ENCODE results near the gene STARD13.

STARD13 gene

GRCh38 chr13:33099860-33100259 is 185.7 kb downstream of the STARD13 start:
- DNase-seq (ENCODE audit: low read depth in 2 of 3, low spot score in 1 of 3) = no peak

GRCh38 chr13:33096886-33097605 is 188.5 kb downstream of the STARD13 start:
- no peak for DNase-seq (ENCODE audit: low read depth in 2 of 3, low spot score in 1 of 3)

DNA sequence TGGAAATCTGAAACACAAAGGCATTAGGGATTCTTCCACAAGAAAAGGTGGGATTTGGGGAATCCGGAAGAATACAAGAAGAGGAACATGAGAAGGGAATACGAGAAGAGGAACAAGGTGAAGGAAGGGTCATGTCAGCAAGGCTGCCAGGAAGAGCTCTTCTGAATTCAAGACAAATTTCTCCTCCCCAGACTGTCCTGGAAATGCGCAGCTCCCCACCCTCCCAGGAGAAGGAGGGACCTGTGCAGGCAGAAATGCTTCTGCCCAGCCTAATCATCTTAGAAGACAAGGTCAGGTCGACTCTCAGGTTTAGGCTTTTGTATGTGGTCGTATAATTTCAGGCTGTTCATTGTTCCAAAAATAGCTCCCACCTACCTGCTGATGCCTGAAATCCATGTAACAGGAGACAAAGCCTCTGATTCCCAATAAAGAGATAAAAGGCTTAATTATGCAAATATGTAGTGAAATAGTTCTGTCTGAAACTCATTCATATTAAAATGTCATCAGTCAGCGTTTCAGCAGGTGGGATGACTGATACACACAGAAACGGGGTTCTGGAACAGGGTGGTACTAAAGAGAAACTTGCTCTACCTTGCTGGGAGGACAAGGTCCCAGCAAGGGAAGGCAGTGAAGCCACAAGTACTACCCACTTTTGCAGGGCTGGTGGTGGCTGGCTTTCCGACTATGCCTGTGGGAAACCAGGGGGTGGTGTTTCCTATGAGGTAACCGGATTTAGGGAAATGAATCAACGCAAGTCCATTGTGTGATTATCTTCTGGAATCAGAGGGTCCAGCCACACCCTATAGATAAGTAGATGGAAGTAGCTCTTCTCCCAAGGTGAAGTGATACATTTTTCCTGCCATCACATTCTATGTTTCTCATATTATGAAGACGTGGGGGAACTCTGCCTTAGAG is 193.2 kb downstream of the STARD13 start:
- no peak for DNase-seq (ENCODE audit: low read depth in 2 of 3, low spot score in 1 of 3)

DNA sequence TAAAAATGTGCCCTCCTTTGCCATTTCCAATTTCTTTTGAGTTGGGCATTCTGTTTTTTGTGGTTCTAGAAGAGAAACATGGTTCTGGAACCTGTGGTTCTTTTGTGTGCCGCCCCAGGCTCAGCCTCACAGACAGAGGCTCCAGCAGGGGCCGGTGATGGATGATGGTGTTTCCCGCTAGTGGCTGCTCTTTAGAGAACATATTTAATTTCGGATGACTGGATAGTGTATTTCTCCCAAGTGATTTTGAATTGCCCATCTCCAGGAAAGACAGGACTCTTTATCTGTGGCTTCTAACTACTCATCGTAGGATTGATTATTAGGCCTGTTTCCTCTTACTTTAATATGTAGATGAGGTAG is 194.2 kb downstream of the STARD13 start:
- DNase-seq (ENCODE audit: low read depth in 2 of 3, low spot score in 1 of 3) = no peak

- no peak for DNase-seq (ENCODE audit: low read depth in 2 of 3, low spot score in 1 of 3)
Observed at GRCh38 chr13:33090755-33091414, 194.7 kb downstream of the STARD13 start.

DNA sequence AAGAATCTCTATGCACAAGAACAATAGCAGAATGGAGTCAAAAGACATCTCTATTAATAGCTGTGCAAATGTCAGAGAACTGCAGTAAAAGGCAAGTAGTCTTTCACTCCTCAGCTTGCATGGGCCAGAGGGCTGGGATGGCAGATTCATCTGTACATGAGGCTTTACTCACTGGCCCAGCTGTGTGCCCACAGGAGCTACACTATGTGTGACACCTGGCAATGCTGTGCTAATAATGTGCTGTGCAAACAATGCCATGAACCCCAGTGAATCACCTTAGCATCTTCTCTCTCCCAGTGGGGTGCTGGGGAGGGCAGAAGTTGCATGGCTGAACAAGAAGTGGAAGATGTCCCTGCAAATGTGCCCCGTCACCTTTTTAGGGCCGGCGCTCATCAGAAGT is 196.2 kb downstream of the STARD13 start:
- no peak for DNase-seq (ENCODE audit: low read depth in 2 of 3, low spot score in 1 of 3)

- DNase-seq (ENCODE audit: low read depth in 2 of 3, low spot score in 1 of 3) = no peak
Observed at GRCh38 chr13:33087790-33088189, 197.8 kb downstream of the STARD13 start.

GRCh38 chr13:33087091-33087490 is 198.5 kb downstream of the STARD13 start:
- DNase-seq (ENCODE audit: low read depth in 2 of 3, low spot score in 1 of 3) = no peak

DNA sequence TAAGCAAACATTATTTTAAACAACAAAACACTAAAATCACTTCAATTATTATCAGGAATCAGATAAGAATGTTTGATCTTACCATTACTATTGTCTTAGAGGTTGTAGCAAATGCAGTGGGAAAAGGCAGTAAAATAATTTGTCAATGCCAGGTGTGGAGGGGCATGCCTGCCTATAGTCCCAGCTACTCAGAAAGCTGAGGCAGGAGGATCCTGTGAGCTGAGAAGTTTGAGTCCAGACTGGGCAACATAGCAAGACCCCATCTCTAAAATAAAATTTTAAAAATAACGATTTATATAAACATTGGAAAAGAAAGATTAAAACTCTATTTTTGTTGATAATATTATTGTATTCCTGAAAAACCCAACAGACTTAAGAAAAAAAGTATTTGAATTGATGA is 202.5 kb downstream of the STARD13 start:
- DNase-seq (ENCODE audit: low read depth in 2 of 3, low spot score in 1 of 3) = no peak

- no peak for DNase-seq (ENCODE audit: low read depth in 2 of 3, low spot score in 1 of 3)
Observed at GRCh38 chr13:33081666-33082065, 203.9 kb downstream of the STARD13 start.

DNA sequence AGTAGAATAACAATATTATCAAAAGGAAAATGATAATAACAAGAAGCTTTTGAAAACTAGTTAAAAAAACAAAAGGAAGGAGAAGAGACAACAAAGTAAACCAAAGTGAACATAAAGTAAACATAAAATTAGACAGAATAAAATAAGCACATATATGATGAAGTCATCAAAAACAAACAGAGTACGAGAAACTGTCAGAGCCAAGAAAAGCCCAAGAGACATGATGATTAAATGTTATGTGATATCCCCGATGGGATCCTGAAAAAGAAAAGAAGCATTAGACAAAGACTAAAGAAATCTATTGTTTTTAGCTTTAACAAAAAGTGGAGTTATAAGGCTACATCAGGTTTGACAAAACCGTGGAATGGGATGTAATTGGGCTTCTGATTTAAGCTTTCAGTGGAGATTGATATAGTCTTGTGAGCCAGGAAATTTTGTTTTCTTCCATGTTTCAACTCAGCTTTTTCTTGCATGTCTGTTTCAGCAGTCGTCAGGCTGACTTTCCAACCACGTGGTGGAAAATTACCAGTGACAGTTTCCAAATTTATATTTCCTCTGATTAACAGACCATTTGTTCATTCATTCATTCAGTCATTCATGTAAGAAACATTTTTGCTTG is 204.5 kb downstream of the STARD13 start:
- DNase-seq (ENCODE audit: low read depth in 2 of 3, low spot score in 1 of 3) = no peak

DNA sequence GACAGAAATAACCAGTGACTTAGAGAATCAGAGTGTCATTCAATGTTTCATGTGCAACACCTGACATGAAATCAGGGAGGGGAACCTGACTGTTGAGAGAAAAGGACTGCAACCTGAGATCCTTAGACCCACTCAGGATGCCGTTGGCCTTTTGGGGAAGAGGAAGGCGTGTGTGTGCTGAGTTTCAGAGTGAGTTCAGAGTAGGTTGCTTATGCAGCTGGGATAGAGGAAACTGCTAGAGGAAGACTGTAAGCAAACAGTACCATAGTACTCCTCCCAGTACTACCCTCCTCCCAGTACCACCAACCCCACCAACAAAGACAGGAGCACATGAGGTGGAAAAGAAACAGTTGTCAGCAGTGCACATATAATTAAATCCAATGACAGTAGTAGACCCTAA is 205.6 kb downstream of the STARD13 start:
- no peak for DNase-seq (ENCODE audit: low read depth in 2 of 3, low spot score in 1 of 3)

- no peak for DNase-seq (ENCODE audit: low read depth in 2 of 3, low spot score in 1 of 3)
Observed at GRCh38 chr13:33078263-33078662, 207.3 kb downstream of the STARD13 start.

DNA sequence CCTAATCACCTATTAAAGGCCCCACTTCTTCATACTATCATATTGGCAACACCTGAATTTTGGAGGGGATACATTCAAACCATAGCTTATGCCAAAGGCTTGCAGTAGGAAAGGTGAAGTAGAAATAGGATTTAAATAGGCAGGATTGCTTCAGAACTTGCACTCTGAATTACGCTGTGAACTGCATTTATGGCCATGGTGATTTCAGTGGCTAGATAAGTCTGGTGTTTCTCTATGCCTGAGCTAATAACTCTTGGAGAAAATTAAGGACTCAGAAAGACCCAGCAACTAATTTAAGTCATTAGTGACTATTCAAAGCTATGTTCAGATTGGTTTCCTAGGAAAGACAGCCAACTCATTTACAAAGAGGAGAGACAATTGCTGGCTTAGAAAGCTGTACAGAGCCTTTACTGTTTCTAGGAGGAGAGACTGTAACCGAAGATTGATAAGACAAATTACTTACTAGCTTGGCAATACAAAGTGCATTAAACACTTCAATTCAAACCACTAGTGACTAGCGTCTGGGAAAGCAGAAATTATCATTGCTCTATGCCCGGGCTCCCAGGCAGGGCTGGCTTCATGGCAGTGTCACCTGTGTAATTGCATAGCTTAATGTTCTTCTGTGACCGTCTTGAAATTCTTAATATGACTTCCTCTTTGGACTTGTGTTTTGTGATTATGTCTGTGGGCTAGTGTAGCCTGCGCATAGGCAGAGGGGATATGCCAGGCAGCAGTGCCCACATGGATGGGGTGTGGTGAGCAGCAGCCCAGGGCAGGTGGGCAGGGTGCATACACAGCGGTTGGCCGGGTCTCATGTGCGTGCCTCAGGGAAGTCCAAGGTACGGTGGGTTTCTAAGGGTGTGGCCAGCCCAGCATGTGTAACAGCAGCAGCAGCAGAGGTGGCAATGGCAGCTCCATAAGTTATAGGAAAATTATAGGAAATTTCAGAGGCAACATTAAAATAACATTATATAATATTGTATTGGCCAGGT is 209.3 kb downstream of the STARD13 start:
- DNase-seq (ENCODE audit: low read depth in 2 of 3, low spot score in 1 of 3) = no peak

- DNase-seq (ENCODE audit: low read depth in 2 of 3, low spot score in 1 of 3) = no peak
Observed at GRCh38 chr13:33073338-33073737, 212.2 kb downstream of the STARD13 start.

DNA sequence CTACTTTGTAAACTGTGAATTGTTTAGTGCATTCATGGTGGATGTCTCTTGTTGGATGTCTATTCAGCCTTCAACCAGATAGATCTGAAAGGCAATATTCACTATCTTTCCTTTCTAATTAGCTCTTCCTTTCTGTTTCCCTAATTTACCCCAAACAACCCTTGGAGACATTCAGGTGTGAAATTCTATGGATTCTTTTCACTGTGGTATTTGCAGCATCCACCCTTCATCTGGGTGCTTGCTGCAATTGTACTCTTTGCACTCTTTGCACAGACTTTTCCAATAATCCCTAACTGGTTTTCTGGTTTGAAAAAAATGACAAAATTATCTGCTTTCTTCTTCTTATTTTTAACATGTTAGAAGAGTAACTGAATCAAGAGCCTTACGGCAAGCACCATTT is 212.8 kb downstream of the STARD13 start:
- no peak for DNase-seq (ENCODE audit: low read depth in 2 of 3, low spot score in 1 of 3)

DNA sequence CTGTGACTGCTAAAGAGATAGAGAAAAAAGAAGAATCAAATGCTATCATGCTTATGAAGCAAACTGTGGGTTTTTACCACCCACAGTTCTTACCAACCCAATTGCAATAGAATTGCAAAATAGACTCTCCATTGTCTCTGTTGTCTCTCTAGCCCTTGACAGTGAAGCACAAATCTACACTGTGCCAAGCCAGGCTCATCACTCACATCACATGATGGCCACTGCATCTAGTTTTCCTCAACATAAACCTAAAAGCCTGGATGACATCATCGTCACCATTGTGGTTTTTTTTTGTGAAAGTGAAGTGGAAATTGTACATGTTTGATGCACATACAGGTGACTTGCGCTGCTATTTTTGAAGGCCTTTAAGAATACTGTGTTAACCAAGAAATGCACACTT is 213.3 kb downstream of the STARD13 start:
- no peak for DNase-seq (ENCODE audit: low read depth in 2 of 3, low spot score in 1 of 3)

GRCh38 chr13:33070713-33071112 is 214.8 kb downstream of the STARD13 start:
- no peak for DNase-seq (ENCODE audit: low read depth in 2 of 3, low spot score in 1 of 3)

DNA sequence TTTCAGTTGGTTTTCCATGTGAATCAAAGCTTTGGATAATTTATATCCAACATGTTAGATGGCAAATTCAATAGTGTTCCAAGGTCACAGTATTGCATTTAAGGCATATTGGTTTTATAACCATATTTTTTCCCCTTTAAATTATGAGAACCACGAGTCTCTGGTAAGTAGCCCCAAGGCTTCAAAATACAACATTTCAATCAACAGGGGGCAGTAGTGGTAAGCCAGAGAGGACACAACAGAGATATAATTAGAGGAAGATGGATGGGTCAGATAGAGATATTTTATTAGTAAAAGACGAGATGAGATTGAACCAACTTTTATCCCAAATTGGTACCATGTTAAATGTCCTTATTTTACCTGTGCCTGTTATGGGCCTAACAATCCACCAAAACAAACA is 216.2 kb downstream of the STARD13 start:
- DNase-seq (ENCODE audit: low read depth in 2 of 3, low spot score in 1 of 3) = no peak

GRCh38 chr13:33066329-33066728 is 219.2 kb downstream of the STARD13 start:
- no peak for DNase-seq (ENCODE audit: low read depth in 2 of 3, low spot score in 1 of 3)

Data from stimulated activated CD4-positive, alpha-beta T cell treated with anti-CD3 and anti-CD28 coated beads, Interleukin-12 subunit alpha, Interleukin-12 subunit beta, amount 100 ng/mL, for 48 hours (primary cell).